ENCODE data around the gene SH2D1B. TPM values are rescaled to one million over a fixed set of nuclear protein-coding genes. Genes with fewer than 3 reads are reported as not detected.

The SH2D1B gene
- total RNA-seq, 4 donors from 2014 or later, result 0.21 to 0.27 TPM; not detected in 2

DNA sequence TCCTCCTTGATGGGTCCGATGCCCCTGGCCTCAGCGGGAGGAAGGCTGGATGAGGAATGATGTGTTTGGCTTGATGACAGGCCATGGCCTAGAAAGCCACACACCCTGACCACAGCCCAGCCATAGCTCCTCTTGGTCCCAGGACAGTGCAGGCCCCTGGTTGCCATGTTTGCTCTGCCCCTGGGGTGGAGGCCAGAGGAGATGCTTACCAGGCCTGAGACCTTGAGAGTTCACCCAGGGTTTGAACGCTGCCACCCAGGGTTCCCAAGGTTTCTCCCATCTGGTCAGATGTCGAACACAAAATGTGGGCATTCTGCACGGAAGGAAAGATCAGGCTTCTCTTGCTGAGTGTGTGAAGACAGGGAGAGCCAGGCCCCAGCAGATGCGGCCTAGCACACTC is 27.8 kb downstream of the SH2D1B start:
- no peaks in the 10 kb centered on the region for H3K36me3 ChIP-seq
- no peaks in the 10 kb centered on the region for H3K9me3 ChIP-seq
- H3K4me3 ChIP-seq, result no peak overlapping the region
- DNase-seq, result no peak
- intact Hi-C loops (cut with DNase I; ENCODE audit: low total_unique reads), result no loop called here
- TF ChIP-seq POLR2A (IDR thresholded peaks at IDR 0.05), result no peak
- no peak for TF ChIP-seq CTCF (IDR thresholded peaks at IDR 0.05)
- no peak overlapping the region for H3K27ac ChIP-seq
- H3K27me3 ChIP-seq, result no peaks in the 10 kb centered on the region
- H3K4me1 ChIP-seq, result no peaks in the 10 kb centered on the region

- H3K9me3 ChIP-seq, result no peaks in the 10 kb centered on the region
- intact Hi-C loops (cut with DNase I; ENCODE audit: low total_unique reads), result no loop called here
- no peaks in the 10 kb centered on the region for H3K36me3 ChIP-seq
- H3K4me3 ChIP-seq, result no peak overlapping the region
- no peak overlapping the region for H3K27ac ChIP-seq
- H3K4me1 ChIP-seq, result no peaks in the 10 kb centered on the region
- no peaks in the 10 kb centered on the region for H3K27me3 ChIP-seq
- TF ChIP-seq CTCF (IDR thresholded peaks at IDR 0.05), result no peak
- TF ChIP-seq POLR2A (IDR thresholded peaks at IDR 0.05), result no peak
- no peak for DNase-seq
Observed at GRCh38 chr1:162383516-162383915, 28.4 kb downstream of the SH2D1B start.

DNA sequence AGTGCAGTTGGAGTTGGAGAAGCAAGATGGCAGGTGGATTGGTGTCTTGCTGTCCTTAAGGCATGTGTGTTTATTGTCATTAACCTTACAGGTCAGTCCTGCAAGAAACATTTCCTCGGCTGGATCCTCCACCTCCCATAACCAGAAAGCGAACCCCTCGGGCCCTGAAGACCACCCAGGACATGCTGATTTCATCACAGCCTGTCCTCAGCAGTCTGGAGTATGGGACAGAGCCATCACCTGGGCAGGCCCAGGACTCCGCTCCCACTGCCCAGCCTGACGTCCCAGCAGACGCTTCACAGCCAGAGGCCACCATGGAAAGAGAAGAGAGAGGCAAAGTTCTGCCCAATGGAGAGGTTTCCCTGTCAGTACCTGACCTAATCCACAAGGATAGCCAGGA is 28.8 kb downstream of the SH2D1B start:
- Histone ChIP-seq H3K4me3 (no peak overlapping the region), H3K27ac (no peak overlapping the region), H3K9me3 (no peaks in the 10 kb centered on the region), H3K36me3 (no peaks in the 10 kb centered on the region), H3K27me3 (no peaks in the 10 kb centered on the region), H3K4me1 (no peaks in the 10 kb centered on the region)
- no peak for DNase-seq
- no peak for TF ChIP-seq POLR2A (IDR thresholded peaks at IDR 0.05)
- no peak for TF ChIP-seq CTCF (IDR thresholded peaks at IDR 0.05)
- intact Hi-C loops (cut with DNase I; ENCODE audit: low total_unique reads), result no loop called here

GRCh38 chr1:162381941-162382750 is 29.8 kb downstream of the SH2D1B start:
- TF ChIP-seq POLR2A (IDR thresholded peaks at IDR 0.05) (no peak), CTCF (IDR thresholded peaks at IDR 0.05) (no peak)
- no peaks in the 10 kb centered on the region for H3K9me3 ChIP-seq
- H3K4me1 ChIP-seq, result no peaks in the 10 kb centered on the region
- intact Hi-C loops (cut with DNase I; ENCODE audit: low total_unique reads), result no loop called here
- DNase-seq, result no peak
- no peaks in the 10 kb centered on the region for H3K36me3 ChIP-seq
- H3K27me3 ChIP-seq, result no peaks in the 10 kb centered on the region
- no peak overlapping the region for H3K4me3 ChIP-seq
- H3K27ac ChIP-seq, result no peak overlapping the region

GRCh38 chr1:162381383-162381782 is 30.6 kb downstream of the SH2D1B start, which contains the start of gene C1orf226:
C1orf226 (plus strand) TSS chr1:162381728; CDS start chr1:162381902, 174 bp downstream.
- no peak for DNase-seq
- no peak for TF ChIP-seq POLR2A (IDR thresholded peaks at IDR 0.05)
- TF ChIP-seq CTCF (IDR thresholded peaks at IDR 0.05), result no peak
- H3K9me3 ChIP-seq, result no peaks in the 10 kb centered on the region
- no peak within 1 kb of the TSS for H3K27ac ChIP-seq
- no peaks in the 10 kb centered on the region for H3K36me3 ChIP-seq
- H3K4me3 ChIP-seq, result no peak within 1 kb of the TSS
- intact Hi-C loops (cut with DNase I; ENCODE audit: low total_unique reads), result no loop called here
- H3K27me3 ChIP-seq, result no peaks in the 10 kb centered on the region
- H3K4me1 ChIP-seq, result no peaks in the 10 kb centered on the region
